ENCODE results near the gene PFDN2. TPM values are rescaled to one million over a fixed set of nuclear protein-coding genes. Genes with fewer than 3 reads are reported as not detected.

PFDN2 gene
- total and polyA plus RNA-seq, 2 experiments from 2014 or later: 103 to 137 TPM

DNA sequence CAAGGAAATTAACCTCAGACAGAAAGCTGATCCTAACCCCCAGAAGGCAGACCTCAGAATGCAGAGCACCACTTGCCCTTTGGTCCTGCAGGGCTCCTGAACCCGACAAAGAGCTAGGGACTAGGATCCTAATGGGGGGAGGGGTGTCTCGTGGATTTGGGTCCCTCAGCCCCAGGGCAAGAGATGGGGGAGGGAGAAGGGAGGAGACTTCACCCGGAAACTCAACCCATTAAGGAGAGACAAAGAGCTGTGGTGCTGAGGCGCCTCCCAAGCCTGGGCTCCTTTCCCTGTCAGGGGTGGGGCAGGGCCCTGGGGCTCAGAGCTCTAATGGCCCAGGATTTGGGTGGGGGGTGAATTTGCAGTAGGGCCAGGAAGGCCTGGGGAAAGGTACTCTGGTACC is 31.4 kb downstream of the PFDN2 start:
- H3K36me3 ChIP-seq: no peaks in the 10 kb centered on the region
- no peak overlapping the region for H3K4me3 ChIP-seq
- no peaks in the 10 kb centered on the region for H3K4me1 ChIP-seq (ENCODE audit: low read depth)
- no peak for DNase-seq (ENCODE audit: low read depth in 1 of 2, low spot score in 1 of 2)
- no peaks in the 10 kb centered on the region for H3K27me3 ChIP-seq
- no peaks in the 10 kb centered on the region for H3K9me3 ChIP-seq (ENCODE audit: low read depth)
- TF ChIP-seq, protein P1, sequence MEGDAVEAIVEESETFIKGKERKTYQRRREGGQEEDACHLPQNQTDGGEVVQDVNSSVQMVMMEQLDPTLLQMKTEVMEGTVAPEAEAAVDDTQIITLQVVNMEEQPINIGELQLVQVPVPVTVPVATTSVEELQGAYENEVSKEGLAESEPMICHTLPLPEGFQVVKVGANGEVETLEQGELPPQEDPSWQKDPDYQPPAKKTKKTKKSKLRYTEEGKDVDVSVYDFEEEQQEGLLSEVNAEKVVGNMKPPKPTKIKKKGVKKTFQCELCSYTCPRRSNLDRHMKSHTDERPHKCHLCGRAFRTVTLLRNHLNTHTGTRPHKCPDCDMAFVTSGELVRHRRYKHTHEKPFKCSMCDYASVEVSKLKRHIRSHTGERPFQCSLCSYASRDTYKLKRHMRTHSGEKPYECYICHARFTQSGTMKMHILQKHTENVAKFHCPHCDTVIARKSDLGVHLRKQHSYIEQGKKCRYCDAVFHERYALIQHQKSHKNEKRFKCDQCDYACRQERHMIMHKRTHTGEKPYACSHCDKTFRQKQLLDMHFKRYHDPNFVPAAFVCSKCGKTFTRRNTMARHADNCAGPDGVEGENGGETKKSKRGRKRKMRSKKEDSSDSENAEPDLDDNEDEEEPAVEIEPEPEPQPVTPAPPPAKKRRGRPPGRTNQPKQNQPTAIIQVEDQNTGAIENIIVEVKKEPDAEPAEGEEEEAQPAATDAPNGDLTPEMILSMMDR (IDR thresholded peaks at IDR 0.05; ENCODE audit: low read depth, low read length): no peak
- no peak overlapping the region for H3K27ac ChIP-seq

DNA sequence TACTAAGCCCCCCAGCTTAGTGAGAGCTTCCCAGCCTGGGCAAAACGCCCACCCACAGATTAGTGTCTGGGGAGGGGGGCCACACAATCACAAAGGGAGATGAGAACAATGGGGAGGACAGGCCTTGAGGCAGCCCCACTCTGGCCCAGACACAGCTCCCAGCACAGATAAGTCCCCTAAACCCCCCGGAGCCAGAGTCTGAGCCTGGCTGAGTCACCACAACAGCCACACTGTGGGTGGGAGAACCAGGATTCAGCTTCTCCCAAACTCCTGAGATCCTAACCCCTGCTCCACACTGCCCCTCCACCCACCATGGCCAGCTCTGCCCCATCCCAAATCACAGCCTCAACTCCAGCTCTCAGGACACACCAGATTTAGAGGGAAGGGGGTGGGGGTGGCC is 32.7 kb downstream of the PFDN2 start:
- H3K9me3 ChIP-seq (ENCODE audit: low read depth): no peaks in the 10 kb centered on the region
- peak in 1 of 2 donors; percentile 41 for DNase-seq (ENCODE audit: low read depth in 1 of 2, low spot score in 1 of 2)
- H3K4me1 ChIP-seq (ENCODE audit: low read depth): no peaks in the 10 kb centered on the region
- no peaks in the 10 kb centered on the region for H3K27me3 ChIP-seq
- H3K4me3 ChIP-seq: no peak overlapping the region
- TF ChIP-seq, protein P1 (IDR thresholded peaks at IDR 0.05; ENCODE audit: low read depth, low read length): no peak
- no peak overlapping the region for H3K27ac ChIP-seq
- no peaks in the 10 kb centered on the region for H3K36me3 ChIP-seq

DNA sequence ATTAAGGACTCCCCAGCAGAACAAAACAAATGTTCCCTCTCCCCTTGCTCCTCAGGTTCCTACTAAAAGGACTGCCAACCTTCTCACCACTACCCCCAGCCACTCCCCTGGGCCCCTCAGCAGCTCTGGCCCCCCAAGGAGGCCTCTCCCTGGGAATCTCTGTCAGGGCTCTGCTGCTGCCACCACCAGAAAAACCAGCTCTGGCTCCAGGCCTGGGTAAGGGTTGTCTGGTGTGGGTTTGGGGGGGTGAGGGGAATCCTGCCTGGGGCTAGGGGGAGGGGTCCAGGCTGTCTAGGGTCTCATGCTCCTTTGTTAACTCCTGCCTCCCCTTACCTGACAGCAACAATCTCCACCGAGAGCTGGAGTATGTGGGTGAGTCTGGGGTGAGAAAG is 33.2 kb downstream of the PFDN2 start:
- DNase-seq (ENCODE audit: low read depth in 1 of 2, low spot score in 1 of 2): no peak
- no peaks in the 10 kb centered on the region for H3K36me3 ChIP-seq
- no peak overlapping the region for H3K27ac ChIP-seq
- no peak overlapping the region for H3K4me3 ChIP-seq
- H3K27me3 ChIP-seq: no peaks in the 10 kb centered on the region
- no peaks in the 10 kb centered on the region for H3K9me3 ChIP-seq (ENCODE audit: low read depth)
- H3K4me1 ChIP-seq (ENCODE audit: low read depth): no peaks in the 10 kb centered on the region
- TF ChIP-seq, protein P1 (IDR thresholded peaks at IDR 0.05; ENCODE audit: low read depth, low read length): no peak

DNA sequence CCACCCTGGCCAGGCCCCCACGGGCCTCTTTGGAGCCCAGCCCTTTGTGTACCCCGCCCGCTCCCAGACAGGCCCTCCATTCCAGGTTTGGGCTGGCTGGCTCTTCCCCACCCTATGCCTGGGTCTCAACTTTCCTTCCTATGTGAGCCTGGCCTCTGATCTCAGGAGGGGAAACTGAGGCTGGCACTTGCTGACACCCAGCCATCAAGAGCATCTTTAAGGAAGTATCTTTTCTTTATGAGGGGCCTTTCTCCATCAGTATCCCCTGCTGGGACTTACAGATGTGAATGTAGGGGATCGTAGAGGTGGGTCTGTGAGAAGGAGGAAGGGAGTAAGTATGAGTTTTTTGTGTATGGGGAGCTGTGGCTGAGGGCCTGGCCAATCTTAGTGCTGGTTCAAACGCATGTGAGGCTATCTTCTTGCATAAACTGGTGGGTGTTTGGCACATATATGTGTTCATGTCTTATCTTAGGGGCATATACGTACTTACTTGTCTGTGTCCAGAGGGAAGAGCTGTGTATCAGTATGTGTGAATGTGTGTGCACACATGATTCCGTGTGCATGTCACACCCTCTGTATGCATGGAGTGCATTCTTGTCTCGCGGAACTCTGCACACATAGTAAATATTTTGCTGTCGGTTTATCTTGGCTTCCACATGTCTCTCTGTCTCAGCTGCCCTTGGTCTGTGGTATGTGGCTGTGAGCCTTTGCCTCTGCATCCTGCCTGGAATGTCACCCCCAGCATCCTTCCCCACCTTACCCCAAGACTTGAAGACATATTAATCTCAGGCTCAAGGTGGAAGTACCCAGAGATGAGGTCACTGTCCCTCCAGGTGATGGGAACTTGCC is 33.9 kb downstream of the PFDN2 start:
- DNase-seq (ENCODE audit: low read depth in 1 of 2, low spot score in 1 of 2): peak in 1 of 2 donors; percentile 47
- no peak overlapping the region for H3K27ac ChIP-seq

DNA sequence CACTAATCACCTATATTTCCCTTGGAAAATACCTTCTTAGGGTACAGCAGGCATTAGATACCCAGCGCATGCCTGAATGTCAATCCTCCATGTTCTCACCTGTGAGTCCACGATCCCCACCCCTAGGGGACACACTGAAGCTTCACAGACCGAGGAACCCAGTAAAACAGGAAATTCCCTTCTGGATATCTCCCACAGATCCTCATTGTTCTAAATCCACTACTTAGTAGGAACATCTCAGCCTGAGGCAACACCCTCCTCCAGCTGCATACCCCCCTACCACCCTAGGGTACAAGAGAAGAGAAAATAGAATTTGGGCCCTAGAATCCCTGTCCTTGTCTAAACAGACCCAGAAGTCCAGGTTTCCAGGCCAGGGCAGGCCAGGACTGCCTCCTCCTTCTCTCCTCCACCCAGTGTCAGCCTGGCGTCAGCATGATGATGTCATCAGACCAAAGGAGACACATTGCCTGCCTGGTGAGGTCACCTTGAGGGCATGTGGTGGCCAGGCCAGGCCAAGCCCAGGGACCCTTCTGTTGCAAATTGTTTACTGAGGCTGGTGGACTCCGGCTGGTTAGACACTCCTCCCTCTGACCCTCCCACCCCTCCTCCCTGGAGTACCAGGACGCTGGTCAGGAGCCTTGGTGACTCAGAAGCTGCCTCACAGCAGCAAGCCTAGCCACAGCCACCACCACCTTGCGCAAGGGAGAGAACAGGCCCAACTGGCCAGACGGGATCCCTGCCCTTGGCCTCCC is 34.7 kb downstream of the PFDN2 start:
- H3K9me3 ChIP-seq (ENCODE audit: low read depth): no peaks in the 10 kb centered on the region
- no peak overlapping the region for H3K27ac ChIP-seq
- TF ChIP-seq, protein P1 (IDR thresholded peaks at IDR 0.05; ENCODE audit: low read depth, low read length): no peak
- no peak overlapping the region for H3K4me3 ChIP-seq
- H3K4me1 ChIP-seq (ENCODE audit: low read depth): no peaks in the 10 kb centered on the region
- peak in 1 of 2 donors; percentile 94 for DNase-seq (ENCODE audit: low read depth in 1 of 2, low spot score in 1 of 2)
- H3K27me3 ChIP-seq: no peaks in the 10 kb centered on the region
- H3K36me3 ChIP-seq: no peaks in the 10 kb centered on the region

More for the DNA sequence above, 33.9 kb downstream of the PFDN2 start:
- Histone ChIP-seq H3K4me3 (no peak overlapping the region), H3K27me3 (no peaks in the 10 kb centered on the region), H3K36me3 (no peaks in the 10 kb centered on the region), H3K4me1 (ENCODE audit: low read depth) (no peaks in the 10 kb centered on the region), H3K9me3 (ENCODE audit: low read depth) (no peaks in the 10 kb centered on the region)
- TF ChIP-seq, protein P1 (IDR thresholded peaks at IDR 0.05; ENCODE audit: low read depth, low read length): no peak
